BLaER1 treated with 17β-estradiol and CSF1 and Interleukin-3, amounts not matched to agents 10 nM and 100 nM (cell line): ENCODE results near the gene PVRIG.
"Not testable (repeated sequence)": the region's sequence is repeated elsewhere in the genome, so short reads cannot be mapped to it uniquely, and the experiment has no call there.

Experiments used
- H3K27ac ChIP-seq, 11 experiments: shearing (Covaris generic); formaldehyde crosslinking; 2 replicates each; pipeline ENCODE4 v1.8.1; 2022
- H3K27me3 ChIP-seq, 11 experiments: shearing (Covaris generic); formaldehyde crosslinking; 2 replicates each; pipeline ENCODE4 v1.8.1; 2022
- H3K36me3 ChIP-seq, 11 experiments: shearing (Covaris generic); formaldehyde crosslinking; 2 replicates each; pipeline ENCODE4 v1.8.1; 2022
- H3K4me1 ChIP-seq, 10 experiments: shearing (Covaris generic); formaldehyde crosslinking; 2 replicates each; pipeline ENCODE4 v1.8.1; 2022
- H3K4me2 ChIP-seq, 11 experiments: shearing (Covaris generic); formaldehyde crosslinking; 2 replicates each; pipeline ENCODE4 v1.8.1; 2022
- H3K4me3 ChIP-seq, 10 experiments: shearing (Covaris generic); formaldehyde crosslinking; 2 replicates each; pipeline ENCODE4 v1.8.1; 2022
- H3K9ac ChIP-seq, 11 experiments: shearing (Covaris generic); formaldehyde crosslinking; 2 replicates each; pipeline ENCODE4 v1.8.1; 2022
- H3K9me3 ChIP-seq, 11 experiments: shearing (Covaris generic); formaldehyde crosslinking; replicated peaks in 1 of 11; 2 replicates each; pipeline ENCODE4 v1.8.1; 2022
- H4K20me1 ChIP-seq, 11 experiments: shearing (Covaris generic); formaldehyde crosslinking; 2 replicates each; pipeline ENCODE4 v1.8.1; 2022
- Cebpa-rat ChIP-seq, 11 experiments: shearing (Covaris generic); IDR thresholded peaks; 2 replicates each; pipeline ENCODE4 v1.8.1; 2022

Gene PVRIG

DNA sequence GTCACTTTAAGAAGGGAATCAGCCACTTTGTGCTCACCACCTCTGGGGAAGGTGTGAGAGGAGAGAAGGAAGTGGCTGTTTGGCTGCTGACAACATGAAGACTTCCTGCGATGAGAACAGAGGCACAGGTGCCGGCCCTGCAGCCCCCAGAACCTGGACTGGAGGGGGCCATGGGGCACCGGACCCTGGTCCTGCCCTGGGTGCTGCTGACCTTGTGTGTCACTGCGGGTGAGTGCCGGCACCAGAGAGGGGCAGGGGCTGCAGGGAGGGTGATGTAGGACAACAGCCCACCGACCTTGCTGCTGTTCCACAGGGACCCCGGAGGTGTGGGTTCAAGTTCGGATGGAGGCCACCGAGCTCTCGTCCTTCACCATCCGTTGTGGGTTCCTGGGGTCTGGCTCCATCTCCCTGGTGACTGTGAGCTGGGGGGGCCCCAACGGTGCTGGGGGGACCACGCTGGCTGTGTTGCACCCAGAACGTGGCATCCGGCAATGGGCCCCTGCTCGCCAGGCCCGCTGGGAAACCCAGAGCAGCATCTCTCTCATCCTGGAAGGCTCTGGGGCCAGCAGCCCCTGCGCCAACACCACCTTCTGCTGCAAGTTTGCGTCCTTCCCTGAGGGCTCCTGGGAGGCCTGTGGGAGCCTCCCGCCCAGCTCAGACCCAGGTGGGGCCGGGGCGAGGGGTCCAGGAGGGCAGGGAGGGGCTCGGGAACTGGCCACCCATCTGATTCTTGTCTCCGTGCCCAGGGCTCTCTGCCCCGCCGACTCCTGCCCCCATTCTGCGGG is at the start of gene PVRIG:
PVRIG (plus strand) TSS at position 149 of the 785 bp plus-strand sequence; CDS start at position 171, 22 bp downstream.
- Histone ChIP-seq H3K4me1 (peaks cover 8 to 65% (median 53%) of the 10 kb centered on the region in 10 experiments), H3K4me2 (peak within 1 kb of the TSS in 10 of 11 experiments; percentile 48 to 92 (median 86); a peak in 20 of 22 replicates), H3K9ac (peak within 1 kb of the TSS in 10 of 11 experiments; percentile 24 to 65 (median 52); a peak in 16 of 22 replicates), H3K4me3 (peak within 1 kb of the TSS in 2 of 10 experiments; percentile 3 to 26; a peak in 1 of 20 replicates), H3K36me3 (peaks cover 0 to 20% (median 0%) of the 10 kb centered on the region in 11 experiments; a peak in 4 of 22 replicates), H3K27ac (peak within 1 kb of the TSS in 8 of 11 experiments; percentile 20 to 72 (median 45); a peak in 11 of 22 replicates)
- not testable (repeated sequence) for H3K9me3 ChIP-seq, H3K27me3 ChIP-seq, H4K20me1 ChIP-seq

GRCh38 chr7:100170101-100170897 is 49.5 kb upstream of the PVRIG start:
- H3K9me3 ChIP-seq, result no peaks in the 10 kb centered on the region
- H3K4me2 ChIP-seq, result peak overlapping the region in 10 of 11 experiments; percentile 73 to 99 (median 82); a peak in 20 of 22 replicates
- peaks cover 38 to 84% (median 76%) of the 10 kb centered on the region in 11 experiments for H3K27me3 ChIP-seq
- peak overlapping the region in 1 of 11 experiments; percentile 10; a peak in 1 of 22 replicates for H3K9ac ChIP-seq
- no peak overlapping the region for H3K4me3 ChIP-seq
- no peak for TF ChIP-seq Cebpa-rat (IDR thresholded peaks at IDR 0.05)
- H3K36me3 ChIP-seq, result peaks cover 0 to 35% (median 25%) of the 10 kb centered on the region in 11 experiments; a peak in 17 of 22 replicates
- no peak overlapping the region for H3K27ac ChIP-seq
- H4K20me1 ChIP-seq, result peaks cover 0 to 75% (median 29%) of the 10 kb centered on the region in 11 experiments; a peak in 18 of 22 replicates
- peaks cover 42 to 69% (median 62%) of the 10 kb centered on the region in 10 experiments for H3K4me1 ChIP-seq

DNA sequence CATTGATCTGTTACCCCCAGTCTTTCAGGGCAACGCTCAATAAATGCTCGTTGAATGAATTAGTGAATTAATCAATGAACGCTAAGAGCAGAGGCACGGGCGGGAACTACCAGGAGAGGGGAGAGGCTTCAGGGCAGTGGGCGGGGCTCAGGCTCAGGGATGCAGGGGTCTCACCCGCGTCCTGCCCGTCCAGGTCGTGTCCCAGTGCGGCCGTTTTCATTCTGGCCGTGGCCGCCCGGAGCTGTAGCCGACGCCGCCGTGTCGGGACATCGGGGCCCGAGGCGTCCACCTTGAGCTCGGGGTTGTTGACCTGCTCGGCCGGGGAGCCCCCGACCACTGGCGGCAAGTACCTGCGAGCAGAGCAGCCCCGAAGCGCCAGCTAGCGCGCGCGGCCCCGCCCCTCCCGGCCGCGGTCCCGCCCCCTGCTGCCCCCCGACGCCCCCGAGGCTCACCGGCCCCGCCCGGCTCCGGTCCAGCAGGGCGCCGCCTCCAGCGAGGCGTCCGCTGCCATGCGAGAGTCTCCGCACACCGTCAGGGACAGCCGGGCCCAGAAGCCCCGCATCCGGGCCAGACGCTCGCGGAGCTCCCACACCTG is 48.6 kb upstream of the PVRIG start:
- no peak for TF ChIP-seq Cebpa-rat (IDR thresholded peaks at IDR 0.05)
- Histone ChIP-seq H3K36me3 (peaks cover 0 to 38% (median 28%) of the 10 kb centered on the region in 11 experiments; a peak in 17 of 22 replicates), H3K9ac (no peak overlapping the region), H3K4me1 (peaks cover 42 to 77% (median 69%) of the 10 kb centered on the region in 10 experiments), H3K27me3 (peaks cover 38 to 80% (median 74%) of the 10 kb centered on the region in 11 experiments), H3K9me3 (no peaks in the 10 kb centered on the region), H3K4me2 (peak overlapping the region; percentile 65 to 99 (median 77)), H3K4me3 (peak overlapping the region in 5 of 10 experiments; percentile 23 to 41 (median 34); a peak in 7 of 20 replicates), H3K27ac (no peak overlapping the region), H4K20me1 (peaks cover 0 to 81% (median 29%) of the 10 kb centered on the region in 11 experiments; a peak in 18 of 22 replicates)

GRCh38 chr7:100171840-100172239 is 47.9 kb upstream of the PVRIG start:
- no peak for TF ChIP-seq Cebpa-rat (IDR thresholded peaks at IDR 0.05)
- H3K4me2 ChIP-seq, result peak overlapping the region; percentile 65 to 99 (median 77)
- H3K27me3 ChIP-seq, result peaks cover 38 to 73% (median 68%) of the 10 kb centered on the region in 11 experiments
- peaks cover 0 to 38% (median 28%) of the 10 kb centered on the region in 11 experiments; a peak in 17 of 22 replicates for H3K36me3 ChIP-seq
- no peak overlapping the region for H3K9ac ChIP-seq
- no peak overlapping the region for H3K27ac ChIP-seq
- no peaks in the 10 kb centered on the region for H3K9me3 ChIP-seq
- peaks cover 41 to 77% (median 68%) of the 10 kb centered on the region in 10 experiments for H3K4me1 ChIP-seq
- H4K20me1 ChIP-seq, result peaks cover 0 to 85% (median 30%) of the 10 kb centered on the region in 11 experiments; a peak in 18 of 22 replicates
- peak overlapping the region in 6 of 10 experiments; percentile 13 to 41 (median 31); a peak in 7 of 20 replicates for H3K4me3 ChIP-seq

DNA sequence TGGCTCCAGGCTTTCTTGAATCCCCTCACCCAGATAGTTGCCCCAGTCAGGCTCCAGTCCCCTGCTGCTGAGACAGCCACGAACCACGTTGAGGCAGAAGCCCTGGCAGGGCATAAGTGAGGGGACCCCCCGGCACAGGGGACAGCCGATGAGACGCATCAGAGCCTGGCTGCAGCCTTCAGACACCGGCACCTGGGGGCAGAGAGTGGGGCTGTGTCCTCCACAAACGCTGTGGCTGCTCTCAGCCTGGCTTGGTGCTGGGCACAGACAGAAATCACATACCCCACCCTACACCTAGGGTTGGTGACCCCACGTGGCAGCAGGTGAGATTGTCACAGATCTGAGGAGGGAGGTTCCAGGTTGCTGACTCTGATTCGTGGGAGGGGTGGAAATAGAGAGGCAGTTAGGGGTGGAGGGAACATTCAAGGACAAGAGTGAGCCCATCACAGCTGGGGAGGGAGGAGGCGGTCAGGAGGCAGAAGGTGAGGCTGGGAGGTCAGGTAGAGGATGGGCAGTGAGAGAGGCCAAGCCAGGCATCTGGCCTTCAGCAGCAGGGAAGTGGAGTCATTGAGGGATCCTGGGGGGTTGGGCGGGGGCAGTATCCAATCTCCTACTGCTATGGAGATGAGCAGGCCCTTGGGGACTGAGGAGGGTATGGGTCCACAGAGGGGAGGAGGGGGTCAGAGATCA is 45.8 kb upstream of the PVRIG start:
- Histone ChIP-seq H3K4me2 (peak overlapping the region in 3 of 11 experiments; percentile 7 to 52 (median 15); a peak in 2 of 22 replicates), H3K27me3 (peaks cover 38 to 52% (median 48%) of the 10 kb centered on the region in 11 experiments), H3K4me3 (no peak overlapping the region), H3K4me1 (peaks cover 20 to 56% (median 47%) of the 10 kb centered on the region in 10 experiments), H3K9ac (no peak overlapping the region), H4K20me1 (peaks cover 0 to 65% (median 29%) of the 10 kb centered on the region in 11 experiments; a peak in 18 of 22 replicates), H3K9me3 (peaks cover 0 to 7% (median 4%) of the 10 kb centered on the region in 11 experiments; a peak in 9 of 22 replicates), H3K27ac (no peak overlapping the region), H3K36me3 (peaks cover 0 to 38% (median 28%) of the 10 kb centered on the region in 11 experiments; a peak in 17 of 22 replicates)
- no peak for TF ChIP-seq Cebpa-rat (IDR thresholded peaks at IDR 0.05)

DNA sequence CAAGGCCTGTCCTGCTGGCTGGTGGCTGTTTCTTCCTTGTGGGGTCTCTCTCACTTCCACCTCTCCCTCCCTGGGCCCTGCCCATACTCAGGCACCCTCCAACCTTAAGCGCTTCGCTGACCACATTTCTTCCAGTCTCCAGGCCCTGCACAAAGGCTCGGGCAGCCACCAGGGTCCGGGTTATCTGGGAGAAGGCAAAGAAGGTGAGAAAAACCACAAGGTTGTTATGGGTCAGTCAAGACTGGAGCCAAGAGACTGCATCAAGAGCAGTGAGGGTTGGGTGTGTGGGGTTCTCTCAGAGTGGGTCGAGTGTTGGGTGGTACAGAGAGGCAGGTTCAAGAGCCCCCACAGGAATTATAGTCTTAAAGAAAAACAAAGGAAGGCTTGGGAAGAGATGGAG is 45.2 kb upstream of the PVRIG start:
- peaks cover 0 to 38% (median 28%) of the 10 kb centered on the region in 11 experiments; a peak in 17 of 22 replicates for H3K36me3 ChIP-seq
- H4K20me1 ChIP-seq, result peaks cover 0 to 60% (median 29%) of the 10 kb centered on the region in 11 experiments; a peak in 18 of 22 replicates
- peaks cover 0 to 7% (median 4%) of the 10 kb centered on the region in 11 experiments; a peak in 9 of 22 replicates for H3K9me3 ChIP-seq
- no peak overlapping the region for H3K9ac ChIP-seq
- no peak for TF ChIP-seq Cebpa-rat (IDR thresholded peaks at IDR 0.05)
- H3K4me2 ChIP-seq, result peak overlapping the region in 5 of 11 experiments; percentile 7 to 94 (median 39); a peak in 3 of 22 replicates
- peaks cover 34 to 46% (median 41%) of the 10 kb centered on the region in 11 experiments for H3K27me3 ChIP-seq
- no peak overlapping the region for H3K4me3 ChIP-seq
- peaks cover 14 to 50% (median 41%) of the 10 kb centered on the region in 10 experiments for H3K4me1 ChIP-seq
- no peak overlapping the region for H3K27ac ChIP-seq

GRCh38 chr7:100175296-100175935 is 44.3 kb upstream of the PVRIG start:
- H4K20me1 ChIP-seq, result peaks cover 0 to 52% (median 24%) of the 10 kb centered on the region in 11 experiments; a peak in 18 of 22 replicates
- H3K27me3 ChIP-seq, result peaks cover 27 to 38% (median 33%) of the 10 kb centered on the region in 11 experiments
- peaks cover 0 to 7% (median 4%) of the 10 kb centered on the region in 11 experiments; a peak in 9 of 22 replicates for H3K9me3 ChIP-seq
- H3K9ac ChIP-seq, result 0 out of 22 replicates have a peak overlapping the region, but pooled peaks of 4 of the 11 experiments have one; percentile 9 to 24 (median 19)
- H3K4me3 ChIP-seq, result peak overlapping the region in 1 of 10 experiments; percentile 19; a peak in 1 of 20 replicates
- peaks cover 0 to 32% (median 28%) of the 10 kb centered on the region in 11 experiments; a peak in 17 of 22 replicates for H3K36me3 ChIP-seq
- H3K4me1 ChIP-seq, result peaks cover 11 to 44% (median 35%) of the 10 kb centered on the region in 10 experiments
- no peak overlapping the region for H3K27ac ChIP-seq
- TF ChIP-seq Cebpa-rat (IDR thresholded peaks at IDR 0.05), result no peak
- H3K4me2 ChIP-seq, result peak overlapping the region in 9 of 11 experiments; percentile 26 to 97 (median 59); a peak in 15 of 22 replicates
